Gastroesophageal sphincter (tissue), 4 donors: ENCODE results near the gene DAPK1. TPM values are rescaled to one million over a fixed set of nuclear protein-coding genes. Genes with fewer than 3 reads are reported as not detected.

Experiments
- ATAC-seq: fragments of 150-250 bp; one replicate; pipeline ENCODE4 v1.9.1; 2016; ENCODE audit warnings: mild to moderate bottlenecking, moderate library complexity
- H3K27ac ChIP-seq, 4 donors: fragments of 200-600 bp; sonication (generic) in 3 of 4; 1 replicate in 3 of 4; 2 replicates in 1 of 4; pipeline ENCODE4 v1.5.1; 2016 to 2019
- H3K27me3 ChIP-seq: fragments of 200-600 bp; sonication (generic); one replicate; pipeline ENCODE4 v1.5.1; 2019
- H3K36me3 ChIP-seq, 2 donors: fragments of 200-600 bp; sonication (generic); one replicate each; pipeline ENCODE4 v1.5.1; 2019; ENCODE audit warnings: control low read depth in 1 of 2
- H3K4me1 ChIP-seq, 3 donors: fragments of 200-600 bp; sonication (generic); 1 replicate in 2 of 3; 2 replicates in 1 of 3; pipeline ENCODE4 v1.5.1; 2016 to 2019; ENCODE audit warnings: control low read depth in 2 of 3
- H3K4me3 ChIP-seq, 2 donors: fragments of 200-600 bp; sonication (generic); one replicate each; pipeline ENCODE4 v1.5.1; 2019; ENCODE audit warnings: mild to moderate bottlenecking in 1 of 2, moderate library complexity in 1 of 2
- H3K9me3 ChIP-seq, 3 donors: fragments of 200-600 bp; sonication (generic); one replicate each; pipeline ENCODE4 v1.5.1; 2017 to 2019; ENCODE audit warnings: control low read depth in 2 of 3
- EP300 ChIP-seq: sonication (generic); formaldehyde crosslinking; IDR thresholded peaks from one replicate; pipeline ENCODE4 v1.6.1; 2017; ENCODE audit warnings: antibody characterized with exemption, mild to moderate bottlenecking
- POLR2A ChIP-seq, 2 donors: fragments of 450-650 bp; IDR thresholded peaks; one replicate each; pipeline ENCODE4 v1.6.1; 2017; ENCODE audit warnings: antibody characterized with exemption in 2 of 2, mild to moderate bottlenecking in 2 of 2, moderate library complexity in 1 of 2
- POLR2AphosphoS5 ChIP-seq: sonication (generic); formaldehyde crosslinking; IDR thresholded peaks from one replicate; pipeline ENCODE4 v1.6.1; 2017; ENCODE audit warnings: antibody characterized with exemption
- WGBS, 2 donors: methylation state at CpG; one replicate each; pipeline ENCODE4 v1.1.5; 2018; ENCODE audit warnings: low coverage in 1 of 2; 5-methylcytosine and 5-hydroxymethylcytosine counted together
- total RNA-seq, 4 donors: library from RNA; depleted of rRNA; stranded (reverse); fragments of >200 nt; gene quantifications; one replicate each; pipeline ENCODE4 v1.1.0, GENCODE V29; 2016
- TF ChIP-seq, protein P1 (sequence below), 4 experiments: fragments of 200-600 bp in 2 of 4; fragments of 450-650 bp in 2 of 4; sonication (generic) in 1 of 4; IDR thresholded peaks; one replicate each; pipeline ENCODE4 v1.5.1; 2017 to 2019; ENCODE audit warnings: antibody characterized with exemption in 4 of 4, mild to moderate bottlenecking in 2 of 4, moderate library complexity in 2 of 4

Gene DAPK1
- total RNA-seq, 4 donors from 2014 or later = 52.3 to 119 (median 75.3) TPM

- peaks cover 0 to 13% (median 0%) of the 10 kb centered on the region in 3 donors for H3K4me1 ChIP-seq
- peaks cover 0 to 8% (median 0%) of the 10 kb centered on the region in 3 donors for H3K9me3 ChIP-seq
- H3K4me3 ChIP-seq = no peak overlapping the region
- peaks cover 0 to 73% of the 10 kb centered on the region in 2 donors for H3K36me3 ChIP-seq
- no peaks in the 10 kb centered on the region for H3K27me3 ChIP-seq
- WGBS, 2 donors = 90% methylated on average over 5 of the region's 6 CpGs; no CpG with 5 or more reads in 1 of the 2 donors
- no peak for ATAC-seq
- TF ChIP-seq POLR2AphosphoS5 (no peak), POLR2A (IDR thresholded peaks at IDR 0.05) (no peak), EP300 (no peak)
- no peak overlapping the region for H3K27ac ChIP-seq
These were observed 167.8 kb downstream of the DAPK1 start for GRCh38 chr9:87665505-87665904.

- H3K36me3 ChIP-seq = peaks cover 0 to 81% of the 10 kb centered on the region in 2 donors
- TF ChIP-seq POLR2AphosphoS5 (no peak), EP300 (no peak), POLR2A (IDR thresholded peaks at IDR 0.05) (no peak)
- TF ChIP-seq, protein P1, sequence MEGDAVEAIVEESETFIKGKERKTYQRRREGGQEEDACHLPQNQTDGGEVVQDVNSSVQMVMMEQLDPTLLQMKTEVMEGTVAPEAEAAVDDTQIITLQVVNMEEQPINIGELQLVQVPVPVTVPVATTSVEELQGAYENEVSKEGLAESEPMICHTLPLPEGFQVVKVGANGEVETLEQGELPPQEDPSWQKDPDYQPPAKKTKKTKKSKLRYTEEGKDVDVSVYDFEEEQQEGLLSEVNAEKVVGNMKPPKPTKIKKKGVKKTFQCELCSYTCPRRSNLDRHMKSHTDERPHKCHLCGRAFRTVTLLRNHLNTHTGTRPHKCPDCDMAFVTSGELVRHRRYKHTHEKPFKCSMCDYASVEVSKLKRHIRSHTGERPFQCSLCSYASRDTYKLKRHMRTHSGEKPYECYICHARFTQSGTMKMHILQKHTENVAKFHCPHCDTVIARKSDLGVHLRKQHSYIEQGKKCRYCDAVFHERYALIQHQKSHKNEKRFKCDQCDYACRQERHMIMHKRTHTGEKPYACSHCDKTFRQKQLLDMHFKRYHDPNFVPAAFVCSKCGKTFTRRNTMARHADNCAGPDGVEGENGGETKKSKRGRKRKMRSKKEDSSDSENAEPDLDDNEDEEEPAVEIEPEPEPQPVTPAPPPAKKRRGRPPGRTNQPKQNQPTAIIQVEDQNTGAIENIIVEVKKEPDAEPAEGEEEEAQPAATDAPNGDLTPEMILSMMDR (IDR thresholded peaks at IDR 0.05) = peak in 2 of 4 experiments; percentile 12 to 34
- no peak overlapping the region for H3K4me3 ChIP-seq
- H3K9me3 ChIP-seq = peaks cover 0 to 8% (median 0%) of the 10 kb centered on the region in 3 donors
- no peak overlapping the region for H3K27ac ChIP-seq
- ATAC-seq = no peak
- WGBS, 2 donors = 90 to 100% methylated on average over 1 to 2 of the region's 3 CpGs
- H3K27me3 ChIP-seq = no peaks in the 10 kb centered on the region
- peaks cover 0 to 6% (median 0%) of the 10 kb centered on the region in 3 donors for H3K4me1 ChIP-seq
These were observed 169.6 kb downstream of the DAPK1 start for GRCh38 chr9:87667164-87667738.

- 82 to 99% methylated on average over 5 to 7 of the region's 8 CpGs for WGBS, 2 donors
These were observed 170.6 kb downstream of the DAPK1 start for GRCh38 chr9:87668222-87668621.

DNA sequence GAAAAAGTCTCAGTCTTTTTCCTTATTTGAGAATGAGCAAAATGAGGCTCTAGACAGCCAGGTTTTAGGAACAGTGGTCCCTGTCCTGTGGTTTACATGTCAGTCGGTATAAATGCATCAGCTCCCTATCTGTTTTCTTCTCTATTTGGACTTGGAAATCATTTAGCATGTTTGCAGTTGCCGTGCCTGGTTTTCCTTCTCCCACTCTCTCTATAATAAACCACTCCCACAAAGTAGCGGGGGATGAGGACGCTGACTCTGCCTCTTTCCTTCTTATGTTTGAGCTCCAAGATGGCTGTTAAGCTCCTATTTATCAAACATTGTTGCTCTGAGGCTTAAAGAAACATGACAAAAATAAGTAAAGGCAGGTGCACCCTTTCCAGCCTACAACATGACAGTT is 171.1 kb downstream of the DAPK1 start:
- TF ChIP-seq POLR2A (IDR thresholded peaks at IDR 0.05) (no peak), POLR2AphosphoS5 (no peak), EP300 (no peak)
- TF ChIP-seq, protein P1 (IDR thresholded peaks at IDR 0.05) = no peak
- H3K4me3 ChIP-seq = no peak overlapping the region
- 77% methylated on average over 4 of the region's 4 CpGs; no CpG with 5 or more reads in 1 of the 2 donors for WGBS, 2 donors
- no peak for ATAC-seq
- no peaks in the 10 kb centered on the region for H3K27me3 ChIP-seq
- peaks cover 0 to 94% of the 10 kb centered on the region in 2 donors for H3K36me3 ChIP-seq
- no peaks in the 10 kb centered on the region for H3K4me1 ChIP-seq
- no peak overlapping the region for H3K27ac ChIP-seq
- H3K9me3 ChIP-seq = peaks cover 0 to 8% (median 0%) of the 10 kb centered on the region in 3 donors

More at GRCh38 chr9:87668222-87668621, 170.6 kb downstream of the DAPK1 start:
- Histone ChIP-seq H3K27me3 (no peaks in the 10 kb centered on the region), H3K4me1 (no peaks in the 10 kb centered on the region), H3K27ac (no peak overlapping the region), H3K36me3 (peaks cover 0 to 91% of the 10 kb centered on the region in 2 donors), H3K9me3 (peaks cover 0 to 8% (median 0%) of the 10 kb centered on the region in 3 donors), H3K4me3 (no peak overlapping the region)
- ATAC-seq = no peak
- TF ChIP-seq POLR2AphosphoS5 = no peak

DNA sequence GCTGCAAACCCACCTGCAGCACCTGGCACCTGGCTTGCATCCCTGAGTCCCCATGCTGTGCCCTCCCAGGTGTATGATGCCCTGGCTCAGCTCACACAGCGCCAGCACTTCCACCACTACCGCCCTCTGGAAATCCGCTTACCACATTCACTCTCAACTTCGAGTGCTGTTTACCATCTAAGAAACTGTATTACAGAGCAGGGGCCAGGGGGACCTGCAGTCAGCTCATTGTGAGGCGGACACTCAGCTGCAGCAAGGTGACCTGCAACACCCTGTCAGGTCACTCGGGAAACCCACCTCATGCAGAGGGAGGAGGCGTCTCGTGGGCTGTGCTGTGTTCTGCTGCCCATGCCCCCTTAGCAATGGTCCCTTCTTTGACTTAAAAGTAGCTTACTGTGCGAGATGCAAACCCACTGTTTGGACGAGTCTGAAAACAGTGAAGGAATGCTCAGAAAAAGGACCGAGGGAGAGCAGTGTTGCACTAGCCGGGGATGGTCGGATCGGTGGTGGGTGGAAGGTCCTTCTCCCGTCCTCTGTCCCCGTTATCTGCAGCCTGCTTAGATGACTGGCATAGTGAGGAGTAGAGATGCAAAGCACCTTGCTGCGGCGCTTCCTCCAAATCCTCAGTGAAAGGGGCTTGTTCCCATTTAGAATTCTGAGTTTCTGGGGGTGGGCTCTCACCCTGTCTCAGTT is 173.1 kb downstream of the DAPK1 start:
- no peak for TF ChIP-seq POLR2AphosphoS5
- H3K27me3 ChIP-seq = no peaks in the 10 kb centered on the region
- H3K9me3 ChIP-seq = peaks cover 0 to 8% (median 0%) of the 10 kb centered on the region in 3 donors
- no peak for ATAC-seq
- H3K4me1 ChIP-seq = no peaks in the 10 kb centered on the region
- H3K27ac ChIP-seq = no peak overlapping the region
- peaks cover 0 to 75% of the 10 kb centered on the region in 2 donors for H3K36me3 ChIP-seq
- 70 to 80% methylated on average over 2 to 5 of the region's 18 CpGs for WGBS, 2 donors
- H3K4me3 ChIP-seq = no peak overlapping the region

DNA sequence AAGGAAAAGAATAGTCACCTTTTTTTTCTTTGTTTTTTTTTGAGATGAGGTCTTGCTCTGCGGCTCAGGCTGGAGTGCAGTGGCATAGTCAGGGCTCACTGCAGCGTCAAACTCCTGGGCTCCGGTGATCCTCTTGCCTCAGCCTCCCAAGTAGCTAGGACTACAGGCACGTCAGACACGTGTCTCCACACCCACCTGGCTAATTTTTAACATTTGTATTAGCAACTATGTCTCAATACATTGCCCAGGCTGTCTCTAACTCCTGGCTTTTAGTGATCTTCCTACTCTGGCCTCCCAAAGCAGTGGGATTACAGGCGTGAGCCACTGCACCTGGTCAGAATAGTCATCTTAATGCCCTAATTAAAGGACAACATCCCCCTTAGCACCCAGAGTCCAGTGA is 173.8 kb downstream of the DAPK1 start:
- WGBS, 2 donors = 86 to 94% methylated on average over 3 to 6 of the region's 6 CpGs
- H3K4me1 ChIP-seq = peaks cover 0 to 7% (median 0%) of the 10 kb centered on the region in 3 donors
- ATAC-seq = no peak
- no peak for TF ChIP-seq EP300
- no peak for TF ChIP-seq POLR2AphosphoS5
- no peak for TF ChIP-seq POLR2A (IDR thresholded peaks at IDR 0.05)
- TF ChIP-seq, protein P1 (IDR thresholded peaks at IDR 0.05) = no peak
- no peak overlapping the region for H3K4me3 ChIP-seq
- H3K36me3 ChIP-seq = peaks cover 0 to 68% of the 10 kb centered on the region in 2 donors
- H3K27me3 ChIP-seq = no peaks in the 10 kb centered on the region
- no peak overlapping the region for H3K27ac ChIP-seq
- peaks cover 0 to 8% (median 0%) of the 10 kb centered on the region in 3 donors for H3K9me3 ChIP-seq
